ENCODE data around the gene TCF12.

Gene TCF12

DNA sequence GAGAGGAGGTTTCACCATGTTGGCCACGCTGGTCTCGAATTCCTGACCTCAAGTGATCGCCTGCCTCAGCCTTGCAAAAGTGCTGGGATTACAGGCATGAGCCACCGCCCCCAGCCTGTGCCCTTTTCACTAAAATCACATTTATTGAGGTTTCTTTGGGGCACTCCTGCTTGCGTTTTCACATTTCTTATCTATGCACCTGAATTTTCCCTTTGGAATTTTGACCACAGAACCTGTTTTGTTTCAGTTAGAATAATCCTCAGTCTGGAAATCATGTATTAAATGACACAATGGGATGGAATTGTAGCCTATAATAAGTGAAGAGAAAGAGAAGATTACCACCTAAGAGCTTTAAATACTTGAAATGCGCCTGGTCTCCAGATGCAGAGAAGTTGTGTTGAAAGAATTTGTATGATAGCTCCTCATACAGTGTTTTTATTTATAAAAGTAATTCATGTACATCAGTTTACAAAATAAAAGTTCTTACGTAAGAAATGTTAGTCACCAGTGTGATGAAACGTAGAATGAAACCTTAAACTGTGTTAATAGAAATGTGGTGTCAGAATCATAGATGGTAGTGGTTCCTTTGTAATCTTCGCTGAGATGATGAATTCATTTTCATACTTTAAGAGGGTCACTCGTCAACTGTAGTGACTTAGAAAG lies 107.0 kb downstream of the TCF12 start:
- FAIRE-seq: no peak

DNA sequence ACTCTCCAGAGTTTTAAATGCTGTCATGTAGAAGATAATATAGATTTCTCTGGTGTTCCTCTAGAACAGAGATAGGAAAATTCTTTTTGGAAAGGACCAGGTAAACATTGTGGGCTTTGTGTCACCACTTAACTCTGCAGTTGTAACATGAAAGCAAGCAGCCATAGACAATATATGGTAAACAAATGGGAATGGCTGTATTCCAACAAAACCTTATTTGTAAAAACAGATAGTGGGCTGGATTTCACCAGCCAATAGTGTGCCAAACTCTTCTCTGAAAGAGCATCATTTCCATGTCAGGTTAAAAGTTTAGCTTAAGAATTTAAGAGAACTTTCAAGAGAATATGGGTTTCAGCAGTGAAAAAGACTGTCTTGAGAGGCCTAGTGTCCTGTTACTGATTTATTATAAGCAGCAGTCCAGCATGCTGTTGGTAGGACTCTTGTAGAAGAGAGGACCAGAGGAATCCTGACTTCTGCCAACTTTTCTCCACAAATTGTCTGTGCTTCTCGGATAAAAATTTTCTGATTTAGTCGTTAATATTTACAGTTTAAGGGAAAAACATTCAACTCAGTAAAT lies 107.7 kb downstream of the TCF12 start:
- no peak for FAIRE-seq

DNA sequence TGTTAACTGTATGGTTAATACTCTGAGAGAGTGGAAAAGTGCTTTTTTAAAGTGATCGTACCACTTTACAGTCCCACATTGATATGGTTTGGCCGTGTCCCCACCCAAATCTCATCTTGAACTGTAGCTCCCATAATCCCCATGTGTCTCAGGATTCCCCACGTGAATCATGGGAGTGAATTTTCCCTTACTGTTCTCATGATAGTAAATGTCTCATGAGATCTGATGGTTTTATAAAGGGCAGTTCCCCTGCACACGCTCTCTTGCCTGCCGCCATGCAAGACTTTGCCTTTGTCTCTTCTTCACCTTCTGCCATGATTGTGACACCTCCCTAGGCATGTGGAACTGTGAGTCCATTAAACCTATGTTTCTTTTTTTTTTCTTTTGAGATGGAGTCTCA lies 109.2 kb downstream of the TCF12 start:
- no peak for FAIRE-seq

- FAIRE-seq: no peak
Measured at GRCh38 chr15:57028176-57028575, 109.7 kb downstream of the TCF12 start.

GRCh38 chr15:57030011-57030410 lies 111.6 kb downstream of the TCF12 start:
- no peak for FAIRE-seq

- FAIRE-seq: no peak
Measured at GRCh38 chr15:57031082-57031481, 112.6 kb downstream of the TCF12 start.

DNA sequence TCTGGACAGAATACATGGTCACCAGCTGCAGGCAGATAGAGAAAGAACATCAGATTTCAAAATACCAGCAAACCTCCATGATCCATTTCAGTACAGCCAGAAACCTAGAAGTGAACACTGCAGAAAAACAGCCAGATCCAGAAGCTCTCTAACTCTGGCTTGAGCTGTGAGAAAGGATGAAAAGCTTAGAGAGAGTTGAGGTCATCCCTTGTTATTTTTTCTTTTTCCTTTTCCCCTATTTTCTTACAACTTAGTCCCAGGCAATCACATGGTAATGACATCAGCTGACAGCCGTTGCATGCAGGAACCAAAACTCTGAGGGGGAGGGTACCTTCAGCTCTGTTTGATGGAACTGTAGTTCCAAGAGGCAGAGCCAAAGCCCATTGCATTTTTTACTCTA lies 113.2 kb downstream of the TCF12 start:
- no peak for FAIRE-seq

DNA sequence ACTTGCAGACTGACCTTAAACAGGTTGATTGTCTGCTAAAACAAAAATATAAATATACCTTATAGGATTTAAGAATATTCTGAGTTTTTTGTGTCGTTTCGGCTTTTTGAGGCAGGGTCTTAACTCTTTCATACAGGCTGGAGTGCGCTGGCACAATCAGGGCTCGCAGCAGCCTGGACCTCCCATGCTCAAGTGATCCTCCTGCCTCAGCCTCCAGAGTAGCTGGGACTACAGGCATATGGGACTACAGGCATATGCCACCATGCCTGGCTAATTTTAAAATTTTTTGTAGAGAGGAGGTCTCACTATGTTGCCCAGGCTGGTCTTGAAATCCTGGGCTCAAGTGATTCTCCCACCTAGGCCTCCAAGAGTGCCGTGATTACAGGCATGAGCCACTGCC lies 113.9 kb downstream of the TCF12 start:
- FAIRE-seq: no peak

GRCh38 chr15:57033715-57034439 lies 115.4 kb downstream of the TCF12 start:
- no peak for FAIRE-seq

- FAIRE-seq: no peak
Measured at GRCh38 chr15:57034613-57035012, 116.2 kb downstream of the TCF12 start.

DNA sequence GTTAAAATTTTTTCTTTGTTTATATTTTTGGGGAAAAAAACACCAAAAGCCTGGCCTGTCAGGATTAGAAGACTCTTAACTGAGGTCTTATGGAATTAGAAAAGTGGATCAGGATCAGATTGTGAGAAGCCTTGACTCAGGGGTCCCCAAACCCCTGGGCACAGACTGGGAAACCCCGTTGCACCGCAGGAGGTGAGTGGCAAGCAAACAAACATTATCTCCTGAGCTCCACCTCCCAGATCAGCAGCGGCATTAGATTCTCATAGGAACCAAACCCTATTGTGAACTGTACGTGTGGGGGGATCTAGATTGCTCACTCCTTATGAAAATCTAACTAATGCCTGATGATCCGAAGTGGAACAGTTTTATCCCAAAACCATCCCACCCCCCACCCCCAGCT lies 117.2 kb downstream of the TCF12 start:
- no peak for FAIRE-seq

DNA sequence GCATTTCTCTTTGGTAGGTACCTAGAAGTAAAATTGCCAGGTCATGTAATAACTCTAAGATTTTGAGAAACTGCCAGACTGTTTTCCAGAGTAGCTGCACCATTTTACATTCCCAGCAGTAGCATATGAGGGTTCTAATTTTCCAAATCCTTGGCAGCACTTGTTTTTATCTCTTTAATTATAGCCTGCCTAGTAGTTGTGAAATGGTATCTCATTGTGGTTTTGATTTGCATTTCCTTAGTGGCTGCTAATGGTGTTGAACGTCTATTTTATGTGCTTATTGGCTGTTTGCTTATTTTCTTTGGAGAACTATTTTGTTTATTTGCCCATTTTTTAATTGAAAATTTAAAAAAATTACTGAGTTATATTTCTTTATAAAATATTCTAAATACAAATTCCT lies 117.9 kb downstream of the TCF12 start:
- FAIRE-seq: peak; percentile 4

DNA sequence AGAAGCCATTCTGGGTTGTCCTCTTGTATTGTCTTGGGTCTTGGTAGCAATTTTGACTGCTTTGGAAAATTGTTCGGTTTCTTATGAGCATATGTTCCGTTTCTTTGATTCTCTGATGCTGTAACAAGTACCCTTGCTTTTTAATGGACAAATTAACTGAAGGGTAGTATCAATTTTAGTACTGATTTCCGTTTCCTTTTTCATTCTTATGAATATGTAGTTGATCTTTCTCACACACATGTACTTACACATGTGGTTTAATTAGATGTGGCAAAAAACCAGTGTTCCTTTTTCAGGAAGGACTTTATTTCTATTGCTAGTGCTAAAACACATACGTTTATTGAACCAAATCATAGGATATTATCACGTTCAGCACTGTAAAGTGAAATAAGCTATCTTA lies 119.1 kb downstream of the TCF12 start:
- no peak for FAIRE-seq

DNA sequence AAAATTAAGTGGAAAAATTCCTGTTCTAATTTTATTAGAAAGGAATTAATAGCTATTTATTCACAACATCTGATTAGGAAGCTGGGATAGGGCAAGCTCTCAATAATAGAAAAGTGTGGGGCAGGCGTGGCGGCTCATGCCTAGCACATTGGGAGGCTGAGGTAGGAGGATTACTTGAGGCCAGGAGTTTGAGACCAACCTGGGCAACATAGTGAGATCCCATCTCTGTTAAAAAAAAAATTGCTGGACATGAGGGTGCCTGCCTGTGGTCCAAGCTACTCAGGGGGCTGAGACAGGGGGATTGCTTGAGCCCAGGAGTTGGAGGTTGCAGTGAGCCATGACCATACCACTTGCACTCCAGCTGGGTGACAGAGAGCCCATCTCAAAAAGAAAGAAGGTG lies 119.6 kb downstream of the TCF12 start:
- FAIRE-seq: no peak

- FAIRE-seq: no peak
Measured at GRCh38 chr15:57038496-57038895, 120.1 kb downstream of the TCF12 start.

- FAIRE-seq: no peak
Measured at GRCh38 chr15:57041416-57041815, 123.0 kb downstream of the TCF12 start.

- FAIRE-seq: no peak
Measured at GRCh38 chr15:57044072-57044702, 125.7 kb downstream of the TCF12 start.

DNA sequence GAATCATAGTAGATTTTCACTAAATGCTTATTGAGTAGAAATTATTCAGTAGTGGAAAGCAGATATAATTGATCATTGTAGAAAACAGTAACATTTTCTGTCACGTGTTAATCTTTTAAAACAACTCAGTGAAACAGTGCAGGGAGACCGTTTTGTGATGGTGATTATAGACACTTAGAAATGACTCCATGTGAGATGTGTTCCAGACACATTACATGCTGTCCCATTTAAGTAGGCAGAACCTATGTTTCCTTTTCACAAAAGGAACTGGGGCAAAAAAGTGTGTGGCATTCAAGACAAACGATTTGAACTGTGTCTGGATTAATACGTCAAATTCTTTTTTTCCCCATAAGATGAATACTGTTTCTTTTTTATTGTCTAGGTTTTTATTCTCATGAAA lies 126.5 kb downstream of the TCF12 start:
- FAIRE-seq: no peak

DNA sequence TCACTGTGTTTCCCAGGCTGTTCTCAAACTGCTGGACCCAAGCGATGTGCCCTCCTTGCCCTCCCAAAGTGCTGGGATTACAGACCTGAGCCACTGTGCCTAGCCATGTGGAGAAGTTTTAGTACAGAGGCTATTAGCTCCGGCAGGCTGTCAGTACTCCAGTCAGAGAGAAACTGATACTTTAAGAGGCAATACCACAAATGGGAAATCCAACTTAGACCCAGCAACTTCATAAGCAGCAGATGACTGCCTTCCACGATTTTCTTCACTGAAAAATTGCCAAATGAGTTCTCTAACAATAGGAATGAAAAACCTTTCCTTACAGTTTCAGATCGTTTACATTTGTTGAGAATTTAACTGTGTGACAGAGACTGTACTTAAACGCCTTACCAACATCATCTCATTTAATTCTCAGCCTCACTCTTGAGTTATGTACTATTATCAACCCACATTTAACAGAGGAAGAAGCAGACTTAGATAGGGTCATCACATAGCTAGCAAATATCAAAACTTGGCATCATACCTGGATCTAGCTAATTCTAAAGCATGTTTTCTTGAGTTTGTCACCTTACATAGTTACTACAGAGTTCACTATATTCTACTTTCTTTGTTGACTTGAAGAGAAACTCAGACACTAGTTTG lies 127.4 kb downstream of the TCF12 start:
- FAIRE-seq: no peak

DNA sequence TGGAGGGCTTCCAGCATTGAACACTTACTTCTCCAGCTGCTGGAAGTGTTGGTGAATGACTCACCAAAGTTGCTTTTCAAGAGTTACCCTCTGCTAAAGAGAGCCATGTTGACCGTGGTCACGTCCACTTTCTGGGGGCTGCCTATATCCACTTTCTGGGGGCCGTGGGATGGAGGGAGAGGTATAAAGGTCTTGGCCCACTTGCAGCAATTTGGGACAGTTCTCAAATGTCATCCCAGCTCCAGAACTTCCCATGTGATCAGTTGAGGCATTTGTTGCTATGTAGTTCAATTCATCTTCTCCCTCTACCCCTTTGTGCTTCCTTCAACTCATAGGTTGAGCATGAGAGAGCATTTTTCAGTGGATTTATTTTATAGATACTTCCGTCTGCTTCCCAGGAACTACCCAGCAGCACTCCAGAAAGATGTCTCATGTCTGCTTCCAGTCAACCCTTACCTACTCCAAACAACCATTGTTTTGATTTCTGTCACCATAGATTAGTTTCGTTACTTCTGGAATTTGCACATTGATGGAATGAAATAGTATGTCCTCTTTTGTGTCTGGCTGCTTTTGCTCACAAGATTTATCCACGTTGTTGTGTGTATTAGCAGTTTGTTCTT lies 130.6 kb downstream of the TCF12 start:
- FAIRE-seq: no peak

DNA sequence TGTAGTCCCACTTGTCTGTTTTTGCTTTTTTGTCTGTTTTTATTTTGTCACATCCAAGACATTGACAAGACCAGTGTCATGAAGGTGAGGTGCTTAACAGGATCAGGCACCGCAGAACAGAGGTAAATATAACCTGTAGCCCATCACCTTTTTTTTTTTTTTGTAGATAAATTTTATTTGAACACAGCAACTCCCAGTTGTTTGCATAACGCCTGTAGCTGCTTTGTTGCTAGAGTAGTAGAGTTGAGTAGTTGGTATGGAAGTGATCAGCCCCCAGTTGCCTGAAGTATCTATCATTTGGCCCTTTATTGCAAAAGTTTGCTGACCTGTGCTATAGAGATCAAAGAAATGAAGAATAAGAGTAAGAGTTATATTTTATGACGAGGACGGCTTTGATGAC lies 135.0 kb downstream of the TCF12 start:
- FAIRE-seq: no peak

DNA sequence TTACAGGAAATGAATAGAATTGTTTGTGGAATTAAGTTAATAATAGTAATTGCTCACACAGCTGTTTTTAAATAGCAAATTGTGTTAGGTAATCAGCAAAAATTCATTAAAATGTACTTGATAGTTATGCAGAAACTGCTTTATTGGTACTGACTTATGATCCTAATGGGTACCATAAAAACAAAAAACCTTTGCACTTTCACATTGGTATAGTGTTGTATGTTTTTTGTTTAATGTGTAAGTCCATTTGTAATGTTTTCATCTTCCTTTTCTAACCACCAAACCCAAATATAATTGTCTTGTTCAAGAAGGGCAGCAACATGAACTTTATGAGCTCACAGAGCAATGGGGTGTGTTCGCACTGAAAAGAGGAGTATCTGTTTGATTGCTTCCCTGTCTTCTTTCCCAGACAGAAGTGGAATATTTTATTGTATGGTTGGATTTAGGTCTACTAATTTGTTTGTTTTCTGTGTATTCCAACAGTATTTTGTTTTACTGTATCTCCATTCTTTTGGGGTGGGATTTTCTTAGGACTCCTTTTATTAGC lies 135.8 kb downstream of the TCF12 start:
- FAIRE-seq: peak; percentile 82

- FAIRE-seq: no peak
Measured at GRCh38 chr15:57056357-57056756, 137.9 kb downstream of the TCF12 start.

All from endometrium (tissue), 2 donors.